GM12874 (cell line): ENCODE results near the gene STXBP5.

Experiments
- TF ChIP-seq, protein P1 (sequence below): IDR thresholded peaks from 2 replicates; pipeline ENCODE4 v1.5.1; 2011; ENCODE audit warnings: low read depth, mild to moderate bottlenecking, control low read depth, low read length, moderate library complexity; ENCODE audit not compliant: insufficient read depth

The STXBP5 gene

DNA sequence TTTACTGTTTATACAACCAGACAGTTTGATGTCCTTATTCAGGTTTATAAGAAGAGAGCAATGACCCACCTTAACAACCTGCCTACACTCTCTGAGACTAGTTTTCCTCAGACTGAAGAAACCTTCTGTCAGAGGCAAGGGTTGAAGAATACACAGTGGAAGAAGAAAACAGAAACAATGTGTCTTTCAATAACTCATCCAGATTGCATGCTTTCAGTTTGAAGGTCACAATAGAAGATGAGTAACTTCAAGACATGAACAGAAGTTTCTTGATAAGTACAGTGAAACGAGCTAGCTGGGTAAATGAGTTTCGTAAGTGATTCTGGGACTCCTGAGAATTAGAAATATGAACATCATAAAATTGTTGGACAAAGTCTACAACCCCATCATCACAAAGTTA is 141.7 kb downstream of the STXBP5 start:
- TF ChIP-seq, protein P1, sequence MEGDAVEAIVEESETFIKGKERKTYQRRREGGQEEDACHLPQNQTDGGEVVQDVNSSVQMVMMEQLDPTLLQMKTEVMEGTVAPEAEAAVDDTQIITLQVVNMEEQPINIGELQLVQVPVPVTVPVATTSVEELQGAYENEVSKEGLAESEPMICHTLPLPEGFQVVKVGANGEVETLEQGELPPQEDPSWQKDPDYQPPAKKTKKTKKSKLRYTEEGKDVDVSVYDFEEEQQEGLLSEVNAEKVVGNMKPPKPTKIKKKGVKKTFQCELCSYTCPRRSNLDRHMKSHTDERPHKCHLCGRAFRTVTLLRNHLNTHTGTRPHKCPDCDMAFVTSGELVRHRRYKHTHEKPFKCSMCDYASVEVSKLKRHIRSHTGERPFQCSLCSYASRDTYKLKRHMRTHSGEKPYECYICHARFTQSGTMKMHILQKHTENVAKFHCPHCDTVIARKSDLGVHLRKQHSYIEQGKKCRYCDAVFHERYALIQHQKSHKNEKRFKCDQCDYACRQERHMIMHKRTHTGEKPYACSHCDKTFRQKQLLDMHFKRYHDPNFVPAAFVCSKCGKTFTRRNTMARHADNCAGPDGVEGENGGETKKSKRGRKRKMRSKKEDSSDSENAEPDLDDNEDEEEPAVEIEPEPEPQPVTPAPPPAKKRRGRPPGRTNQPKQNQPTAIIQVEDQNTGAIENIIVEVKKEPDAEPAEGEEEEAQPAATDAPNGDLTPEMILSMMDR: no peak

DNA sequence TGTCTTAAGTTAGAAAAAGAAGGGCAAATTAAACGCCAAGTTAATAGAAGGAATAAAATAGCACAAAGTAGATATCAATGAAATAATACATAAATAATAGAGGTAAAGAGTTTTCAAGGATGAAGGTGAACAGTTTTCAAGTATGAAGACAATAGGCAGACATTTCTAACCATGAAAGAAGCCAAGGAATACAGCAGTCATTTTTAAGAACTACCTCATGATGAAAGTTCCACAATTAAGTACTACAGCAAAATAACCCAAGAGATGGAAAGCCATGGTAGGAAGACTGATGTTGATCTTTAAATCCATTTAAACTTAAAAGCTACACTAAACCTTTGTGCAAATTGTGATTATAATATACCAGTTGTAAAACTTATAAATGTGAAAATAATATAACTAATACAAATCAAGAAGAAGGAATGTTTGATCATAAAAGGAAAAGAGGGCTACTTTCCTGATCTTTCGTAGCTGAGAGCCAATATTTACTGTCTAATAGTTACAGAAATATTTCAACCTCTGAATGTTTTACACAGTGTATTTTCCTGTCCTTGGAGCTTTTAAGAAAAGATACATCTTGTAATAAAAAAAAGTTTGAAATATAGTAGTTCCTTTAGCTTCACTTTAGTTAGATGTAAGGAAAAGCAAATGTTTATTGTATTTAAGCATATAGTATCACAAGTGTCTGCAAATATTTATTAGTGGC is 143.1 kb downstream of the STXBP5 start:
- TF ChIP-seq, protein P1: no peak

DNA sequence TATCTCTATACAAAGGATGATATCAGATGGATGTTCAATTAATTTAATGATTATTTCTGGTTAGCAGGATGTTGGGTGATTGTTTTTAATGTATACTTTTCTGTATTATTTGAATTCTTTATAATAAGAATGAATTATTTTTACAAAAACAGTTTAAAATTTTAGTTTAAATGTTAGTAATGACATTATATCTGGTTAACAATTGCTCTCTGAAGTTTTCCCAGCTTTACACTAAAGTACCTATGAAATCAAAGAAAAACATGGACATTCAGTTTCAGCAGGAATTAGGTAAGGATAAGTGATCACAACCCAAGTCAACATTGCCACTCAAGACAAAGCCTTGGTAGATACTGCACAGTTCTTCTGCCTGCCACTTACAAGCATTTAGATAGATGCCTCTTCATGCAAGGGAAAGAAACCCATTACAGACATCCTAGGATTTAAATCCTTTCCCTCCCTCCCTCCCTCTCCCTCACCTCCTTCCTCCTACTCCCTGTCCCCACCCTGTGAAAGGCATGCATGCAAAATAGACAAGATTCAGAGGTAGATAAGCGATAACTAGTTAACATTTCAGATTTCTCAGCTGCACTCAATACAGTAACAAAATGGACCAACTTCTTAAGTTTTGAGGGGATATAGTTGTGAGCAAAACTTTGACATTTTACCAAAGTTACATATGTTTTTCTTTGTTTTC is 143.8 kb downstream of the STXBP5 start:
- TF ChIP-seq, protein P1: no peak

DNA sequence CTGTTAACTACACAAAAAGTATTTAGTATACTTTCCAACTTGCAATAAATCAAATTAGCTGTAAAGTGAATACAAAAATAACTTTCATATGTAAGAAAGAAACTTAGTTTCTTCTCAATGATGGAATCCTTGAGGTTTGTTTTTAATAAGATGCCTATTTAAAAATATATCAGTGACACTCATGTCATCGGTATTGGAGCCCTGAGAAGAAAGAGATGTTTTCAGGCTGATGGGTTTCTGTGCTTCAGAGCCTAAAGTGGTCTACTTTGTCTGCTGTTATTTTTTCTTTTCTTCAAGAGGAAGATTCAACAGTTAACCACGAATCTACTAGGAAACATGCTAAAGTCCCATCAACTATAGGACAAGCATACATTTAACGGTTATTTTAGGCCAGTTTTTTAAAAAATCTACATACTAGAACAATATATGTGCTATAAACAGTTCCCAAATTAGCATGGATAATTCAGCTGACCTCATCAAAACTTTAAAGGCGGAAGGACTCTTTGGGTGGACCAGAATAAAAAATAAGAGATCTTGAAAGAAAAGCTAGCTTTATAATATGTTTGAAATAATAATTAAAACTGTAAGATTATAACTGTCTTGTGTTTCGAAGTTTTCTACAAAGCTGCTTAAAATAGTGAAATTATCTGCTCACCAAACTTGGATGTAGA is 157.2 kb downstream of the STXBP5 start:
- TF ChIP-seq, protein P1: no peak

DNA sequence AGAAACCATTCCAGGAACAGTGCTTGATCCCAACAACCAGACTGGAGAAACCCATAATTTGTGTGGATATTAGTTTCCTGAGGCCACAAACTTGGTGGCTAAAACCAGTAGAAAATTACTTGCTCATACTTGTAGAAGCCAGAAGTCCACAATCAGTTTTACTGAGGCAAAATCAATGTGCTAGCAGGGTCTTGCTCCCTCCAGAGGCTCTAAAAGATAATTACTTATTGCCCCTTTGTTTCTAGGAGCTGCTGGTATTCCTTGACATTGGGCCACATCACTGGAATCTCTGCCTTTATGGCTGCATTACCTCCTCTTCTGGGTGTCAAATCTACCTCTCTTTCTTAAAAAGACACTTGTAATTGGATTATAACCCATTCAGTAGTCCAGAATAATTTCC is 162.1 kb downstream of the STXBP5 start:
- TF ChIP-seq, protein P1: no peak

DNA sequence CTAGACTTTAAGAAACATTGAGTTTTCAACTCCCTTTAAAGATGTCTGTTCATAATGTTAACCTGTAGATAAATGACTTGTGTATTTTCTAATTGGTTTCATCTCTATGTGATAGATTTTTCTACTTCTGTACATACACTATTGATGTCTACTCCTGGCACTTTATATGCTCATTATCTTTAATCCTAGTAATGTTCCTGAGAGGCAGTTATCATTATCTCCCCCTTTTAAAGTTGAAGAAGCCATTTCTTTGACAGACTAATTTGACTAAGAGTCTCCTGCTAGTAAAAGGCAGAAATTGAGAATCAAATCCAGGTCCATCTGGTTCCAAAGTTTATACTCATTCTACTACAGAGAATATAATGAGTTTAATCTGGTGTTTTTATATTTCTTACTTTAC is 167.1 kb downstream of the STXBP5 start:
- TF ChIP-seq, protein P1: no peak

DNA sequence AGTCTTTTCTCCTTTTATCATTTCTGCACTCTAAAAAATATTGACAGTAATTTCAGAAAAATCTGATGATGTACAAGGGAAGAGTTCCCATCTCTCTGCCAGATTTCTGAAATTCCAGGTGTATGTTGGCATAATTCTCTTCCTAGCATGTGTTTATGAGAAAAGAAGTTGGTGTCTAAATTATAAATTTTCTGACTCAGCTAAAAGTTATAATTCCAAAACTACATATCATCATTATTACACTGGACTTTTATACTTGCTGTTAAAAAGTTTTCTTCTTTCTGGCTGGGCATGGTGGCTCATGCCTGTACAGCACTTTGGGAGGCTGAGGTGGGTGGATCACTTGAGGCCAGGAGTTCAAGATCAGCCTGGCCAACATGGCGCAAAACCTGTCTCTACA is 168.6 kb downstream of the STXBP5 start:
- TF ChIP-seq, protein P1: no peak
